ENCODE results near the gene NTHL1.

GRCh38 chr16:2070576-2071453 is 23.2 kb upstream of the NTHL1 start:
- TF ChIP-seq CTCF (IDR thresholded peaks at IDR 0.05) (no peak), POLR2A (IDR thresholded peaks at IDR 0.05) (no peak)
